ENCODE measurements around the gene ERG28.

ERG28 gene

GRCh38 chr14:75675265-75675960 is 14.7 kb upstream of the ERG28 start:
- no peak for DNase-seq (ENCODE audit: low read depth)
- TF ChIP-seq CTCF (IDR thresholded peaks at IDR 0.05; ENCODE audit: low read depth, low read length, missing control alignments) = peak; percentile 18
- H3K4me3 ChIP-seq (ENCODE audit: low read depth, low read length) = no peak overlapping the region

- TF ChIP-seq CTCF (IDR thresholded peaks at IDR 0.05; ENCODE audit: low read depth, low read length, missing control alignments) = no peak
- no peak overlapping the region for H3K4me3 ChIP-seq (ENCODE audit: low read depth, low read length)
- peak; percentile 15 for DNase-seq (ENCODE audit: low read depth)
These were observed 12.8 kb upstream of the ERG28 start for GRCh38 chr14:75673345-75674035.

GRCh38 chr14:75672605-75673192 is 12.0 kb upstream of the ERG28 start:
- TF ChIP-seq CTCF (IDR thresholded peaks at IDR 0.05; ENCODE audit: low read depth, low read length, missing control alignments) = no peak
- DNase-seq (ENCODE audit: low read depth) = no peak
- H3K4me3 ChIP-seq (ENCODE audit: low read depth, low read length) = no peak overlapping the region

GRCh38 chr14:75667099-75667765 is 6.6 kb upstream of the ERG28 start:
- no peak for DNase-seq (ENCODE audit: low read depth)
- no peak for TF ChIP-seq CTCF (IDR thresholded peaks at IDR 0.05; ENCODE audit: low read depth, low read length, missing control alignments)
- no peak overlapping the region for H3K4me3 ChIP-seq (ENCODE audit: low read depth, low read length)

GRCh38 chr14:75662966-75663365 is 2.3 kb upstream of the ERG28 start:
- DNase-seq (ENCODE audit: low read depth) = no peak
- no peak for TF ChIP-seq CTCF (IDR thresholded peaks at IDR 0.05; ENCODE audit: low read depth, low read length, missing control alignments)
- no peak overlapping the region for H3K4me3 ChIP-seq (ENCODE audit: low read depth, low read length)

- no peak for DNase-seq (ENCODE audit: low read depth)
- H3K4me3 ChIP-seq (ENCODE audit: low read depth, low read length) = peak overlapping the region; percentile 99
- no peak for TF ChIP-seq CTCF (IDR thresholded peaks at IDR 0.05; ENCODE audit: low read depth, low read length, missing control alignments)
These were observed 781 bp upstream of the ERG28 start for GRCh38 chr14:75661499-75661814.

All from GM12864 (cell line).